C4-2B (cell line): ENCODE measurements around the gene GLT1D1.

ENCODE experiments used
- CTCF ChIP-seq: fragments of 450-650 bp; conservative IDR thresholded peaks from 2 replicates; pipeline ENCODE4 v1.5.1; 2017; ENCODE audit warnings: mild to moderate bottlenecking
- ZFX ChIP-seq: fragments of 450-650 bp; IDR thresholded peaks from 2 replicates; pipeline ENCODE4 v1.6.1; 2017

GRCh38 chr12:128971802-128972201 lies 118.5 kb downstream of the GLT1D1 start:
- TF ChIP-seq CTCF: no peak
- TF ChIP-seq ZFX: no peak
